OCI-LY3 (cell line): ENCODE results near the gene PITPNM1.

ENCODE experiments used
- H2AFZ ChIP-seq: fragments of 200-600, 300-600 bp; shearing (Covaris generic); 2 replicates; pipeline ENCODE4 v1.6.0; 2014; ENCODE audit warnings: antibody characterized with exemption, low read depth, low read length
- H3K27ac ChIP-seq: fragments of 200-600, 300-600 bp; sonication (generic); 2 replicates; pipeline ENCODE4 v1.5.1; 2014; ENCODE audit warnings: mild to moderate bottlenecking, low read length, moderate library complexity, mixed read lengths
- H3K27me3 ChIP-seq: fragments of 200-600, 300-600 bp; sonication (generic); 2 replicates; pipeline ENCODE4 v1.6.1; 2014; ENCODE audit warnings: low read depth, low read length, mixed read lengths
- H3K36me3 ChIP-seq: fragments of 200-600, 300-600 bp; sonication (generic); replicated peaks from 2 replicates; pipeline ENCODE3; 2014; ENCODE audit warnings: low read depth, low read length, mixed read lengths
- H3K4me1 ChIP-seq: fragments of 300-600, 200-600 bp; sonication (generic); 2 replicates; pipeline ENCODE4 v1.6.1; 2014; ENCODE audit warnings: low read length, mixed read lengths
- H3K4me2 ChIP-seq: fragments of 200-600, 300-600 bp; sonication (generic); 2 replicates; pipeline ENCODE4 v1.6.1; 2014; ENCODE audit warnings: low read length, mixed read lengths
- H3K4me3 ChIP-seq: fragments of 300-600, 200-600 bp; sonication (generic); 2 replicates; pipeline ENCODE4 v1.5.1; 2014; ENCODE audit warnings: antibody characterized with exemption, mild to moderate bottlenecking, low read length, moderate library complexity
- H3K79me2 ChIP-seq: fragments of 300-600, 200-600 bp; shearing (Covaris generic); 2 replicates; pipeline ENCODE4 v1.6.1; 2014; ENCODE audit warnings: mild to moderate bottlenecking, low read length, mixed read lengths
- H3K9ac ChIP-seq: fragments of 300-600, 200-600 bp; shearing (Covaris generic); 2 replicates; pipeline ENCODE4 v1.6.0; 2014; ENCODE audit warnings: mild to moderate bottlenecking, low read length, moderate library complexity
- H3K9me3 ChIP-seq: fragments of 200-600, 300-600 bp; shearing (Covaris generic); 2 replicates; pipeline ENCODE4 v1.6.1; 2014; ENCODE audit warnings: low read length, mixed read lengths; ENCODE audit not compliant: insufficient read depth
- H4K20me1 ChIP-seq: fragments of 200-600, 300-600 bp; sonication (generic); 2 replicates; pipeline ENCODE4 v1.6.1; 2016; ENCODE audit warnings: low read length, mixed read lengths; ENCODE audit not compliant: insufficient read depth
- EZH2phosphoT487 ChIP-seq: fragments of 200-600 bp; shearing (Covaris generic); IDR thresholded peaks from 2 replicates; pipeline ENCODE4 v1.6.1; 2018; ENCODE audit warnings: antibody characterized with exemption, mixed run types, low read depth
- TF ChIP-seq, protein P1 (sequence below): fragments of 200-600, 300-600 bp; sonication (generic); IDR thresholded peaks from 2 replicates; pipeline ENCODE4 v1.5.1; 2014; ENCODE audit warnings: antibody characterized with exemption, low read length, low read depth

Gene PITPNM1

DNA sequence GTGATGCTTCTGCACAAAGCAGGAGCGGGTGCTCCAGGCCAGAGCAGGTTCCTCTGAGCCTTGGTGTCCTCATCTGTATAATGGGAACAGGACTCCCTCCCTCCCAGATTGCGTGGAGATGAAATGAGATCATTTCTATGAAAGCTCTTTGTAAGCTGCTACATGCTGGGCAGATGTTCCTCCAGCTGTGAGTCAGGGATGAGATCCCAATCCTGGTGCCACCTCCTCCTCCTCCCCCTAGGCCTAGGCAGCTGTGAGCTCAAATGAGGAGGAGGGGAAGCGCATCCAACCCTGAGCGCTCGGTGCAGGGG lies 25.1 kb upstream of the PITPNM1 start:
- Histone ChIP-seq H3K4me2 (no peak overlapping the region), H3K4me1 (no peaks in the 10 kb centered on the region)

DNA sequence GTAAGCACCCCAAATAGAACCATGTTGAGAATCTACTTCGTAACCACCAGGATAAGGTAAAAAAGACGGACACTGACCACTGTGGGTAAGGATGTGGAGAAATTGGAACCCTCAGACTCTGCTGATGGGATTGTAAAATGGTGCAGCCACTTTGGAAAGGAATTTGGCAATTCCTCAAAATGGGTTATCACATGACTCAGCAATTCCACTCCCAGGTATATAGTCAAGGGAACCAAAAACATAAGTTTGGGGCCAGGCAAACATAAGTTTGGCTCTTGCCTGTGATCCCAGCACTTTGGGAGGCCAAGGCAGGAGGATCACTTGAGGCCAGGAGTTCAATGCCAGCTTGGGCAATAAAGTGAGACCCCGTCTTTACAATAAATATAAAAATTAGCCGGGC lies 23.2 kb upstream of the PITPNM1 start:
- Histone ChIP-seq H3K36me3 (no peaks in the 10 kb centered on the region), H2AFZ (no peak overlapping the region)

More for the DNA sequence above, 25.1 kb upstream of the PITPNM1 start:
- H3K9ac ChIP-seq: no peak overlapping the region
- no peaks in the 10 kb centered on the region for H4K20me1 ChIP-seq
- no peak for TF ChIP-seq EZH2phosphoT487
- TF ChIP-seq, protein P1, sequence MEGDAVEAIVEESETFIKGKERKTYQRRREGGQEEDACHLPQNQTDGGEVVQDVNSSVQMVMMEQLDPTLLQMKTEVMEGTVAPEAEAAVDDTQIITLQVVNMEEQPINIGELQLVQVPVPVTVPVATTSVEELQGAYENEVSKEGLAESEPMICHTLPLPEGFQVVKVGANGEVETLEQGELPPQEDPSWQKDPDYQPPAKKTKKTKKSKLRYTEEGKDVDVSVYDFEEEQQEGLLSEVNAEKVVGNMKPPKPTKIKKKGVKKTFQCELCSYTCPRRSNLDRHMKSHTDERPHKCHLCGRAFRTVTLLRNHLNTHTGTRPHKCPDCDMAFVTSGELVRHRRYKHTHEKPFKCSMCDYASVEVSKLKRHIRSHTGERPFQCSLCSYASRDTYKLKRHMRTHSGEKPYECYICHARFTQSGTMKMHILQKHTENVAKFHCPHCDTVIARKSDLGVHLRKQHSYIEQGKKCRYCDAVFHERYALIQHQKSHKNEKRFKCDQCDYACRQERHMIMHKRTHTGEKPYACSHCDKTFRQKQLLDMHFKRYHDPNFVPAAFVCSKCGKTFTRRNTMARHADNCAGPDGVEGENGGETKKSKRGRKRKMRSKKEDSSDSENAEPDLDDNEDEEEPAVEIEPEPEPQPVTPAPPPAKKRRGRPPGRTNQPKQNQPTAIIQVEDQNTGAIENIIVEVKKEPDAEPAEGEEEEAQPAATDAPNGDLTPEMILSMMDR: no peak
- peaks cover 24% of the 10 kb centered on the region for H3K9me3 ChIP-seq
- no peaks in the 10 kb centered on the region for H3K36me3 ChIP-seq
- H3K79me2 ChIP-seq: no peaks in the 10 kb centered on the region
- peaks cover 11% of the 10 kb centered on the region; the same call in 1 of the 2 replicates for H3K27me3 ChIP-seq
- no peak overlapping the region for H3K27ac ChIP-seq
- H2AFZ ChIP-seq: no peak overlapping the region
- no peak overlapping the region for H3K4me3 ChIP-seq

GRCh38 chr11:67525275-67525976 lies 20.3 kb upstream of the PITPNM1 start:
- no peak overlapping the region for H2AFZ ChIP-seq
- H3K27ac ChIP-seq: no peak overlapping the region
- no peaks in the 10 kb centered on the region for H3K79me2 ChIP-seq
- no peak overlapping the region for H3K9ac ChIP-seq
- TF ChIP-seq EZH2phosphoT487: no peak
- TF ChIP-seq, protein P1: no peak
- no peak overlapping the region for H3K4me3 ChIP-seq
- H4K20me1 ChIP-seq: no peaks in the 10 kb centered on the region
- no peaks in the 10 kb centered on the region for H3K4me1 ChIP-seq
- H3K4me2 ChIP-seq: no peak overlapping the region
- no peaks in the 10 kb centered on the region for H3K36me3 ChIP-seq
- H3K9me3 ChIP-seq: no peaks in the 10 kb centered on the region
- peaks cover 11% of the 10 kb centered on the region for H3K27me3 ChIP-seq

More for the DNA sequence above, 23.2 kb upstream of the PITPNM1 start:
- no peak for TF ChIP-seq EZH2phosphoT487
- TF ChIP-seq, protein P1: no peak
- no peak overlapping the region for H3K4me3 ChIP-seq
- no peaks in the 10 kb centered on the region for H3K4me1 ChIP-seq
- no peak overlapping the region for H3K9ac ChIP-seq
- no peak overlapping the region for H3K4me2 ChIP-seq
- H3K27ac ChIP-seq: no peak overlapping the region
- no peaks in the 10 kb centered on the region for H4K20me1 ChIP-seq
- H3K27me3 ChIP-seq: peaks cover 11% of the 10 kb centered on the region; the same call in 1 of the 2 replicates
- peaks cover 9% of the 10 kb centered on the region for H3K9me3 ChIP-seq
- no peaks in the 10 kb centered on the region for H3K79me2 ChIP-seq

DNA sequence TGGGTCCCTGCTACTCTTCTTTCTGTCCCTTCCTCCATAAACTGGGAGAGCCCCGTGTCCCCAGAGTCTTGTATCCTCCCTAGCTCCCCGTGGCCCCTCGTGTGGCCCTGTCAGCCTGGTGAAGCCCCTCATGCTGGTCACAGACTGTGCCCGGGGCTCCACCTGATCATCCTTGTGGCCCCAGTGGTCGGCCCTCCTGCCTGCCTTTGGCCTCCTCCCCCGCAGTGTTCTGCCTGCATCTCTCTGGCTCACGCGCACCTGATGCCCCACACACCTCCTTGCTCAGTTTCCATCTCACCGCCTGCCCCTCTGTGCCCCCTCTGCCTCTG lies 19.3 kb upstream of the PITPNM1 start:
- Histone ChIP-seq H3K9ac (no peak overlapping the region), H3K4me2 (no peak overlapping the region), H3K27ac (no peak overlapping the region), H3K27me3 (peaks cover 11% of the 10 kb centered on the region), H3K9me3 (no peaks in the 10 kb centered on the region), H2AFZ (no peak overlapping the region), H3K79me2 (no peaks in the 10 kb centered on the region), H4K20me1 (no peaks in the 10 kb centered on the region), H3K4me1 (no peaks in the 10 kb centered on the region), H3K36me3 (no peaks in the 10 kb centered on the region), H3K4me3 (no peak overlapping the region)
- no peak for TF ChIP-seq EZH2phosphoT487
- TF ChIP-seq, protein P1: no peak
